GM12878 (cell line): ENCODE results near the gene PTCD3. TPM values are rescaled to one million over a fixed set of nuclear protein-coding genes. Genes with fewer than 3 reads are reported as not detected.

Experiments
- ATAC-seq: fragments of 200-7000 bp; cut with Tn5 transposase; 3 replicates; pipeline ENCODE4 v1.9.1; 2020; ENCODE audit warnings: mild to moderate bottlenecking, moderate library complexity
- BruUV-seq: library from RNA; stranded (reverse); fragments of 400-500 nt; replicated peaks from 2 replicates; lab custom pipeline; 2021; lab: Mats Ljungman, UMichigan
- CTCF ChIA-PET: fragments of 300-600 bp; sonication (Branson Sonifier 250); formaldehyde crosslinking; extraction: SDS; loops from one replicate; lab custom pipeline; 2021; ENCODE audit warnings: inconsistent platforms; lab: Yijun Ruan, JAX
- POLR2A ChIA-PET: fragments of 350-600 bp; formaldehyde crosslinking; extraction: SDS; loops from one replicate; lab custom pipeline; 2021; ENCODE audit warnings: inconsistent platforms; lab: Charles Lee
- RAD21 ChIA-PET: fragments of 300-600 bp; sonication (Branson Sonifier 250); formaldehyde crosslinking; loops from one replicate; lab custom pipeline; 2023; ENCODE audit warnings: antibody characterized with exemption; ENCODE audit not compliant: unreplicated experiment; lab: Charles Lee
- SMC1A ChIA-PET: fragments of 300-600 bp; sonication (Branson Sonifier 250); formaldehyde crosslinking; loops from one replicate; lab custom pipeline; 2023; ENCODE audit not compliant: unreplicated experiment, uncharacterized antibody; lab: Charles Lee
- DNase-seq: peaks from one replicate; pipeline ENCODE4 v3.0.0-alpha.2; 2011; ENCODE audit warnings: low read depth, low spot score
- FAIRE-seq: peaks from 3 replicates; lab custom pipeline; 2011; peaks lifted over from hg19 to GRCh38; lab: Jason Lieb, UNC
- H2AFZ ChIP-seq: 2 replicates; pipeline ENCODE4 v1.6.0; 2011; ENCODE audit warnings: low read depth, low read length, control low read depth; ENCODE audit not compliant: control insufficient read depth
- H3K27ac ChIP-seq: 2 replicates; pipeline ENCODE4 v1.5.1; 2011; ENCODE audit warnings: control low read depth; ENCODE audit not compliant: control insufficient read depth, insufficient read depth
- H3K27me3 ChIP-seq, 2 experiments: replicated peaks in 1 of 2; 2 replicates each; pipeline versions ENCODE4 v1.6.0 to v1.6.1; 2011; ENCODE audit warnings: low read length in 1 of 2; ENCODE audit not compliant: control insufficient read depth in 2 of 2, insufficient read depth in 2 of 2
- H3K36me3 ChIP-seq, 2 experiments: 2 replicates each; pipeline ENCODE4 v1.5.1; 2011; ENCODE audit warnings: low read length in 1 of 2; ENCODE audit not compliant: control insufficient read depth in 2 of 2, insufficient read depth in 2 of 2
- H3K4me1 ChIP-seq: 2 replicates; pipeline ENCODE4 v1.6.1; 2011; ENCODE audit warnings: mild to moderate bottlenecking, low read length, moderate library complexity, mixed read lengths; ENCODE audit not compliant: control insufficient read depth, insufficient read depth
- H3K4me2 ChIP-seq: 2 replicates; pipeline ENCODE4 v1.6.0; 2011; ENCODE audit warnings: control low read depth; ENCODE audit not compliant: control insufficient read depth, insufficient read depth
- H3K4me3 ChIP-seq: fragments of 200-600 bp; sonication (generic); 2 replicates; pipeline ENCODE4 v1.5.1; 2016
- H3K79me2 ChIP-seq: 2 replicates; pipeline ENCODE4 v1.6.0; 2011; ENCODE audit warnings: low read length; ENCODE audit not compliant: control insufficient read depth, insufficient read depth
- H3K9ac ChIP-seq: 2 replicates; pipeline ENCODE4 v1.8.0; 2011; ENCODE audit warnings: low read length, control low read depth, mixed read lengths; ENCODE audit not compliant: control insufficient read depth, insufficient read depth
- H3K9me3 ChIP-seq: replicated peaks from 3 replicates; pipeline ENCODE4 v1.5.1; 2011; ENCODE audit warnings: mild to moderate bottlenecking, low read length; ENCODE audit not compliant: control insufficient read depth, insufficient read depth
- H4K20me1 ChIP-seq: 2 replicates; pipeline ENCODE4 v1.6.0; 2011; ENCODE audit not compliant: control insufficient read depth, insufficient read depth
- BCL11A ChIP-seq: IDR thresholded peaks from 2 replicates; pipeline ENCODE4 v1.6.1; 2011; ENCODE audit warnings: low read depth, low read length
- BHLHE40 ChIP-seq, 2 experiments: fragments of 450-650 bp in 1 of 2; IDR thresholded peaks; 2 replicates each; pipeline ENCODE4 v1.6.1; 2011 to 2017; ENCODE audit warnings: low read depth in 2 of 2, borderline replicate concordance in 1 of 2, improper control_type of control experiment in 1 of 2, low read length in 1 of 2, mild to moderate bottlenecking in 1 of 2
- LARP7 ChIP-seq: fragments of 450-650 bp; IDR thresholded peaks from 2 replicates; pipeline ENCODE4 v1.6.1; 2017; ENCODE audit warnings: mild to moderate bottlenecking
- SMC3 ChIP-seq: IDR thresholded peaks from 2 replicates; pipeline ENCODE4 v1.6.1; 2011; ENCODE audit warnings: low read length, improper control_type of control experiment, borderline replicate concordance
- YY1 ChIP-seq: IDR thresholded peaks from 2 replicates; pipeline ENCODE4 v1.6.1; 2011; ENCODE audit warnings: low read depth, mild to moderate bottlenecking, low read length
- WGBS: methylation state at CpG from one replicate; pipeline ENCODE4 v1.1.6; 2016; ENCODE audit warnings: low lambda C conversion rate; ENCODE audit not compliant: insufficient replicate concordance, insufficient coverage; ENCODE audit errors: missing lambda C conversion rate; 5-methylcytosine and 5-hydroxymethylcytosine counted together
- in situ Hi-C: fragments of 300-500 bp; cut with MboI; formaldehyde crosslinking; loops from 9 replicates; pipeline ENCODE4 v1.14.3; 2018; ENCODE audit warnings: mixed read lengths
- intact Hi-C: fragments of 100-400 bp; cut with micrococcal nuclease; formaldehyde crosslinking; loops from one replicate; pipeline ENCODE4 v1.14.2; 2022; ENCODE audit not compliant: unreplicated experiment
- polyA plus RNA-seq, 11 experiments: library from polyadenylated mRNA; depleted of rRNA in 4 of 11; unstranded in 6 of 11; stranded (reverse) in 5 of 11; fragments of >200 nt; fragmentation: Nextera tagmentation in 4 of 11; fragmentation: Illumina TruSeq in 1 of 11; extraction: Ambion mirVana in 4 of 11; extraction: Trizol in 1 of 11; gene quantifications; 1 replicate in 1 of 11; 2 replicates in 10 of 11; pipeline versions ENCODE4 v1.2.1 to v1.2.3, GENCODE V29; 2011 to 2016; ENCODE audit warnings: inconsistent platforms in 2 of 11, missing spikeins in 2 of 11, low read depth in 1 of 11
- total RNA-seq, 4 experiments: library from RNA; depleted of rRNA in 3 of 4; stranded (reverse); fragments of >200 nt in 3 of 4; fragmentation: Illumina TruSeq in 1 of 4; extraction: Trizol in 1 of 4; gene quantifications; 2 replicates each; pipeline versions ENCODE4 v1.2.1 to v1.2.3, GENCODE V29; 2013 to 2021
- TF ChIP-seq, protein P1 (sequence below): fragments of 450-650 bp; IDR thresholded peaks from 2 replicates; pipeline ENCODE4 v1.6.1; 2017; ENCODE audit warnings: mild to moderate bottlenecking
- TF ChIP-seq, protein P2 (sequence below): fragments of 450-650 bp; IDR thresholded peaks from 2 replicates; pipeline ENCODE4 v1.6.1; 2017; ENCODE audit warnings: antibody characterized with exemption, mild to moderate bottlenecking, moderate library complexity

PTCD3 gene
- total and polyA plus RNA-seq, 10 of the 15 experiments (the other 5 are each of a cell fraction or from before 2014, with no cell fraction given) = 44.7 to 177 (median 127) TPM

DNA sequence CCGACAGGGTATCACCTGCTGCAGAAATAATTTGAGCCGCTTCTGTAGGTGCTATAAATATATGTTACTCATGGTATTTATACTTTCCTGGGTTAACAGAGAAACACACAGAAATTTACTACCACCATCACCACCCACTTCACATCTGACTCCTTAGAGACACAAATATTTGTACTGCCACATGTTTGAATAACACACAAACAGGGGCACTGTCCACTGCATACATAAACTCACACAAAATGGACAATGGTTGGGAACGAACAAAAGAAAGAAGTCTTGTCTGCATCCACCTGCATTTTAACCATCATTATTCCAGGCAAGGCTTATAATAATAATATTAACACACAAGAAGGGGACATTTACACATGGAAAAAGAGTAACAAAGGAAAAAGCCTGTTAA lies 65.3 kb downstream of the PTCD3 start:
- H3K9ac ChIP-seq = no peak overlapping the region
- ChIA-PET CTCF (no interaction called here), POLR2A (no interaction called here), RAD21 (no interaction called here), SMC1A (no interaction called here)
- DNase-seq (no peak), ATAC-seq (no peak), FAIRE-seq (no peak)
- no peaks in the 10 kb centered on the region; the same call in 1 of the 2 replicates for H3K79me2 ChIP-seq
- H3K36me3 ChIP-seq = peaks cover 2 to 37% of the 10 kb centered on the region in 2 experiments
- no peak overlapping the region for H3K4me2 ChIP-seq
- H3K4me1 ChIP-seq = peaks cover 5% of the 10 kb centered on the region; the same call in 1 of the 2 replicates
- no TSS peak for BruUV-seq
- H3K27ac ChIP-seq = no peak overlapping the region
- no peaks in the 10 kb centered on the region for H4K20me1 ChIP-seq
- no peaks in the 10 kb centered on the region for H3K27me3 ChIP-seq
- no peak overlapping the region for H3K4me3 ChIP-seq
- TF ChIP-seq, protein P1, sequence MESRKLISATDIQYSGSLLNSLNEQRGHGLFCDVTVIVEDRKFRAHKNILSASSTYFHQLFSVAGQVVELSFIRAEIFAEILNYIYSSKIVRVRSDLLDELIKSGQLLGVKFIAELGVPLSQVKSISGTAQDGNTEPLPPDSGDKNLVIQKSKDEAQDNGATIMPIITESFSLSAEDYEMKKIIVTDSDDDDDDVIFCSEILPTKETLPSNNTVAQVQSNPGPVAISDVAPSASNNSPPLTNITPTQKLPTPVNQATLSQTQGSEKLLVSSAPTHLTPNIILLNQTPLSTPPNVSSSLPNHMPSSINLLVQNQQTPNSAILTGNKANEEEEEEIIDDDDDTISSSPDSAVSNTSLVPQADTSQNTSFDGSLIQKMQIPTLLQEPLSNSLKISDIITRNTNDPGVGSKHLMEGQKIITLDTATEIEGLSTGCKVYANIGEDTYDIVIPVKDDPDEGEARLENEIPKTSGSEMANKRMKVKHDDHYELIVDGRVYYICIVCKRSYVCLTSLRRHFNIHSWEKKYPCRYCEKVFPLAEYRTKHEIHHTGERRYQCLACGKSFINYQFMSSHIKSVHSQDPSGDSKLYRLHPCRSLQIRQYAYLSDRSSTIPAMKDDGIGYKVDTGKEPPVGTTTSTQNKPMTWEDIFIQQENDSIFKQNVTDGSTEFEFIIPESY = no peak
- TF ChIP-seq YY1 = no peak
- no peak for TF ChIP-seq BHLHE40 (IDR thresholded peaks at IDR 0.05; ENCODE audit: borderline replicate concordance in 1 of 2, low read depth in 2 of 2, low read length in 1 of 2)
- TF ChIP-seq LARP7 = no peak
- TF ChIP-seq, protein P2, sequence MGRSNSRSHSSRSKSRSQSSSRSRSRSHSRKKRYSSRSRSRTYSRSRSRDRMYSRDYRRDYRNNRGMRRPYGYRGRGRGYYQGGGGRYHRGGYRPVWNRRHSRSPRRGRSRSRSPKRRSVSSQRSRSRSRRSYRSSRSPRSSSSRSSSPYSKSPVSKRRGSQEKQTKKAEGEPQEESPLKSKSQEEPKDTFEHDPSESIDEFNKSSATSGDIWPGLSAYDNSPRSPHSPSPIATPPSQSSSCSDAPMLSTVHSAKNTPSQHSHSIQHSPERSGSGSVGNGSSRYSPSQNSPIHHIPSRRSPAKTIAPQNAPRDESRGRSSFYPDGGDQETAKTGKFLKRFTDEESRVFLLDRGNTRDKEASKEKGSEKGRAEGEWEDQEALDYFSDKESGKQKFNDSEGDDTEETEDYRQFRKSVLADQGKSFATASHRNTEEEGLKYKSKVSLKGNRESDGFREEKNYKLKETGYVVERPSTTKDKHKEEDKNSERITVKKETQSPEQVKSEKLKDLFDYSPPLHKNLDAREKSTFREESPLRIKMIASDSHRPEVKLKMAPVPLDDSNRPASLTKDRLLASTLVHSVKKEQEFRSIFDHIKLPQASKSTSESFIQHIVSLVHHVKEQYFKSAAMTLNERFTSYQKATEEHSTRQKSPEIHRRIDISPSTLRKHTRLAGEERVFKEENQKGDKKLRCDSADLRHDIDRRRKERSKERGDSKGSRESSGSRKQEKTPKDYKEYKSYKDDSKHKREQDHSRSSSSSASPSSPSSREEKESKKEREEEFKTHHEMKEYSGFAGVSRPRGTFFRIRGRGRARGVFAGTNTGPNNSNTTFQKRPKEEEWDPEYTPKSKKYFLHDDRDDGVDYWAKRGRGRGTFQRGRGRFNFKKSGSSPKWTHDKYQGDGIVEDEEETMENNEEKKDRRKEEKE = no peak
- no peak for TF ChIP-seq BCL11A
- TF ChIP-seq SMC3 = no peak
- no peak overlapping the region for H2AFZ ChIP-seq
- intact Hi-C loops (no loop called here), in situ Hi-C loops (no loop called here)
- WGBS = 85% methylated on average over 3 of the region's 3 CpGs
- H3K9me3 ChIP-seq = no peaks in the 10 kb centered on the region
